HepG2 (cell line): ENCODE measurements around the gene LYRM1.

Source experiments
- EZH2 ChIP-seq: conservative IDR thresholded peaks from 2 replicates; pipeline ENCODE4 v1.6.1; 2012; ENCODE audit warnings: mild to moderate bottlenecking, low read depth, low read length, moderate library complexity
- GLMP ChIP-seq: sonication (generic); formaldehyde crosslinking; IDR thresholded peaks from 2 replicates; pipeline ENCODE4 v1.9.0; 2021; ENCODE audit warnings: missing genetic modification reagents, mild to moderate bottlenecking, borderline replicate concordance
- NCOA5 ChIP-seq: sonication (generic); formaldehyde crosslinking; IDR thresholded peaks from 2 replicates; pipeline ENCODE4 v1.4.0; 2020; ENCODE audit warnings: missing genetic modification reagents
- PITX1 ChIP-seq: sonication (generic); formaldehyde crosslinking; IDR thresholded peaks from 2 replicates; pipeline ENCODE4 v1.5.1; 2020; ENCODE audit warnings: mild to moderate bottlenecking, missing genetic modification reagents
- PRDM4 ChIP-seq: sonication (generic); formaldehyde crosslinking; IDR thresholded peaks from 2 replicates; pipeline ENCODE4 v1.9.0; 2021; ENCODE audit warnings: missing genetic modification reagents, borderline replicate concordance
- RFX5 ChIP-seq: IDR thresholded peaks from 2 replicates; pipeline ENCODE4 v1.6.1; 2011; ENCODE audit warnings: low read depth, low read length, improper control_type of control experiment
- SKI ChIP-seq: fragments of 450-650 bp; IDR thresholded peaks from one replicate; pipeline ENCODE4 v1.6.1; 2018; ENCODE audit warnings: mild to moderate bottlenecking; ENCODE audit not compliant: partially characterized antibody
- WIZ ChIP-seq: sonication (generic); formaldehyde crosslinking; IDR thresholded peaks from 2 replicates; pipeline ENCODE4 v1.5.1; 2020; ENCODE audit warnings: mild to moderate bottlenecking, missing genetic modification reagents
- ZNF329 ChIP-seq: sonication (generic); formaldehyde crosslinking; IDR thresholded peaks from 2 replicates; pipeline ENCODE4 v1.9.0; 2021; ENCODE audit warnings: low read depth, mild to moderate bottlenecking, missing genetic modification reagents
- ZNF558 ChIP-seq: sonication (generic); formaldehyde crosslinking; IDR thresholded peaks from 2 replicates; pipeline ENCODE4 v1.9.0; 2022; ENCODE audit warnings: mild to moderate bottlenecking, missing genetic modification reagents, borderline replicate concordance
- ZNF607 ChIP-seq: sonication (generic); formaldehyde crosslinking; IDR thresholded peaks from 2 replicates; pipeline ENCODE4 v1.5.1; 2020; ENCODE audit warnings: missing genetic modification reagents, mild to moderate bottlenecking, borderline replicate concordance

- TF ChIP-seq PRDM4 (no peak), ZNF329 (no peak), GLMP (CRISPR knock-in tag) (no peak), ZNF607 (CRISPR knock-in tag) (no peak), ZNF558 (CRISPR knock-in tag) (no peak), RFX5 (no peak), WIZ (no peak), EZH2 (no peak), PITX1 (no peak), SKI (no peak), NCOA5 (no peak)
These were observed 54.0 kb downstream of the LYRM1 start for GRCh38 chr16:20954574-20954973.
